ENCODE measurements around the gene TTC7B. TPM values are rescaled to one million over a fixed set of nuclear protein-coding genes. Genes with fewer than 3 reads are reported as not detected.

TTC7B gene
- total RNA-seq, 2 experiments from 2014 or later: 1.2 to 1.3 TPM

GRCh38 chr14:90630171-90630806, 185.9 kb downstream of the TTC7B start:
- POLR2A ChIA-PET: no interaction called here
- Mint-ChIP-seq H3K36me3 (ENCODE audit: low read depth) (no peaks in the 10 kb centered on the region), H3K4me1 (ENCODE audit: low read depth) (no peaks in the 10 kb centered on the region), H3K4me3 (no peak overlapping the region), H3K9me3 (no peaks in the 10 kb centered on the region), H3K27me3 (no peaks in the 10 kb centered on the region), H3K27ac (no peak overlapping the region)
- no peaks in the 10 kb centered on the region for H3K4me1 ChIP-seq (ENCODE audit: insufficient read depth, low read length)
- ATAC-seq (ENCODE audit: poor library complexity) (no peak), DNase-seq (peak in 3 of 14 experiments; percentile 11 to 66 (median 50))
- no peaks in the 10 kb centered on the region for H3K27me3 ChIP-seq (ENCODE audit: control insufficient read depth in 1 of 2, insufficient read depth in 2 of 2, low read length in 2 of 2)
- no peak for TF ChIP-seq CTCF (IDR thresholded peaks at IDR 0.05)
- H3K9me3 ChIP-seq (ENCODE audit: control insufficient read depth in 1 of 2, insufficient read depth in 1 of 2, low read length in 2 of 2): no peaks in the 10 kb centered on the region
- no peak overlapping the region for H3K27ac ChIP-seq (ENCODE audit: low read depth in 1 of 2, low read length in 2 of 2)
- no peak overlapping the region for H3K4me3 ChIP-seq (ENCODE audit: low read length)
- H3K36me3 ChIP-seq (ENCODE audit: insufficient read depth, low read length): no peaks in the 10 kb centered on the region
- CTCF ChIA-PET: no interaction called here
- intact Hi-C loops (cut with DNase I, micrococcal nuclease): no loop called here

GRCh38 chr14:90629471-90629870, 186.8 kb downstream of the TTC7B start:
- Mint-ChIP-seq H3K9me3 (no peaks in the 10 kb centered on the region), H3K36me3 (ENCODE audit: low read depth) (no peaks in the 10 kb centered on the region), H3K27me3 (no peaks in the 10 kb centered on the region), H3K4me3 (no peak overlapping the region), H3K4me1 (ENCODE audit: low read depth) (no peaks in the 10 kb centered on the region), H3K27ac (no peak overlapping the region)
- Histone ChIP-seq H3K4me1 (ENCODE audit: insufficient read depth, low read length) (no peaks in the 10 kb centered on the region), H3K9me3 (ENCODE audit: control insufficient read depth in 1 of 2, insufficient read depth in 1 of 2, low read length in 2 of 2) (no peaks in the 10 kb centered on the region), H3K27ac (ENCODE audit: low read depth in 1 of 2, low read length in 2 of 2) (no peak overlapping the region), H3K4me3 (ENCODE audit: low read length) (no peak overlapping the region), H3K36me3 (ENCODE audit: insufficient read depth, low read length) (no peaks in the 10 kb centered on the region), H3K27me3 (ENCODE audit: control insufficient read depth in 1 of 2, insufficient read depth in 2 of 2, low read length in 2 of 2) (no peaks in the 10 kb centered on the region)
- no peak for TF ChIP-seq CTCF (IDR thresholded peaks at IDR 0.05)
- CTCF ChIA-PET: no interaction called here
- POLR2A ChIA-PET: no interaction called here
- intact Hi-C loops (cut with DNase I, micrococcal nuclease): no loop called here
- no peak for ATAC-seq (ENCODE audit: poor library complexity)
- no peak for DNase-seq

GRCh38 chr14:90628825-90629224, 187.4 kb downstream of the TTC7B start:
- no peak overlapping the region for H3K4me3 Mint-ChIP-seq
- ChIA-PET POLR2A (no interaction called here), CTCF (no interaction called here)
- H3K36me3 Mint-ChIP-seq (ENCODE audit: low read depth): no peaks in the 10 kb centered on the region
- Histone ChIP-seq H3K4me1 (ENCODE audit: insufficient read depth, low read length) (no peaks in the 10 kb centered on the region), H3K27me3 (ENCODE audit: control insufficient read depth in 1 of 2, insufficient read depth in 2 of 2, low read length in 2 of 2) (no peaks in the 10 kb centered on the region), H3K27ac (ENCODE audit: low read depth in 1 of 2, low read length in 2 of 2) (no peak overlapping the region), H3K9me3 (ENCODE audit: control insufficient read depth in 1 of 2, insufficient read depth in 1 of 2, low read length in 2 of 2) (no peaks in the 10 kb centered on the region), H3K4me3 (ENCODE audit: low read length) (no peak overlapping the region), H3K36me3 (ENCODE audit: insufficient read depth, low read length) (no peaks in the 10 kb centered on the region)
- no peaks in the 10 kb centered on the region for H3K9me3 Mint-ChIP-seq
- no peaks in the 10 kb centered on the region for H3K4me1 Mint-ChIP-seq (ENCODE audit: low read depth)
- no peak for DNase-seq
- no peak overlapping the region for H3K27ac Mint-ChIP-seq
- H3K27me3 Mint-ChIP-seq: no peaks in the 10 kb centered on the region
- no peak for TF ChIP-seq CTCF (IDR thresholded peaks at IDR 0.05)
- ATAC-seq (ENCODE audit: poor library complexity): no peak
- intact Hi-C loops (cut with DNase I, micrococcal nuclease): no loop called here

Measured in CD4-positive, alpha-beta T cell (primary cell).